Measurements from ENCODE around the gene BAD. TPM values are rescaled to one million over a fixed set of nuclear protein-coding genes. Genes with fewer than 3 reads are reported as not detected.

BAD gene
- total and polyA plus RNA-seq, 2 of the 13 experiments (the other 11 are each of a cell fraction or from before 2014, with no cell fraction given), result 17.9 to 28.5 TPM

GRCh38 chr11:64284048-64284961, at the start of gene BAD (continued):
- TF ChIP-seq ZNF709 (CRISPR knock-in tag; IDR thresholded peaks at IDR 0.05), result no peak
- peak; percentile 86; the same call in 1 of the 2 replicates for TF ChIP-seq ZNF839 (CRISPR knock-in tag; IDR thresholded peaks at IDR 0.05; ENCODE audit: borderline replicate concordance)
- TF ChIP-seq RERE (CRISPR knock-in tag; IDR thresholded peaks at IDR 0.05; ENCODE audit: low read depth), result no peak
- TF ChIP-seq SNAPC5 (CRISPR knock-in tag; IDR thresholded peaks at IDR 0.05; ENCODE audit: borderline replicate concordance), result no peak
- TF ChIP-seq KLF16 (CRISPR knock-in tag; IDR thresholded peaks at IDR 0.05), result 0 out of 4 replicates have a peak, but pooled peaks of 1 of the 2 experiments have one; percentile 36
- peak; percentile 84 for TF ChIP-seq ATF1 (CRISPR knock-in tag; IDR thresholded peaks at IDR 0.05)
- 0 out of 2 replicates have a peak, but pooled peaks have one; percentile 24 for TF ChIP-seq GATA4 (IDR thresholded peaks at IDR 0.05; ENCODE audit: borderline replicate concordance, low read depth)
- TF ChIP-seq NRL (CRISPR knock-in tag; IDR thresholded peaks at IDR 0.05; ENCODE audit: borderline replicate concordance), result 0 out of 2 replicates have a peak, but pooled peaks have one; percentile 10
- no peak for TF ChIP-seq PAX8 (CRISPR knock-in tag; IDR thresholded peaks at IDR 0.05; ENCODE audit: borderline replicate concordance)
- no peak for TF ChIP-seq DNMT3B (CRISPR knock-in tag; conservative IDR thresholded peaks at IDR 0.05)
- TF ChIP-seq TFDP2 (CRISPR knock-in tag; IDR thresholded peaks at IDR 0.05), result no peak
- TF ChIP-seq POLR2A (IDR thresholded peaks at IDR 0.05; ENCODE audit: insufficient read depth in 1 of 2, low read depth in 2 of 2, low read length in 2 of 2), result peak in 1 of 2 experiments; percentile 10; a peak in 2 of 4 replicates
- TF ChIP-seq ZNF652 (CRISPR knock-in tag; IDR thresholded peaks at IDR 0.05; ENCODE audit: borderline replicate concordance, low read depth), result no peak
- TF ChIP-seq ZNF775 (CRISPR knock-in tag; IDR thresholded peaks at IDR 0.05; ENCODE audit: borderline replicate concordance), result no peak
- TF ChIP-seq ZNF552 (CRISPR knock-in tag; IDR thresholded peaks at IDR 0.05; ENCODE audit: borderline replicate concordance), result no peak
- TF ChIP-seq LCORL (IDR thresholded peaks at IDR 0.05), result 0 out of 2 replicates have a peak, but pooled peaks have one; percentile 11
- peak; percentile 48; the same call in 1 of the 2 replicates for TF ChIP-seq LCORL (CRISPR knock-in tag; IDR thresholded peaks at IDR 0.05)
- no peak for TF ChIP-seq ARNT (IDR thresholded peaks at IDR 0.05)
- TF ChIP-seq ETV5 (CRISPR knock-in tag; IDR thresholded peaks at IDR 0.05; ENCODE audit: borderline replicate concordance), result peak; percentile 31; the same call in 1 of the 2 replicates
- TF ChIP-seq FOSL1 (CRISPR knock-in tag; IDR thresholded peaks at IDR 0.05; ENCODE audit: borderline replicate concordance), result no peak
- 0 out of 2 replicates have a peak, but pooled peaks have one; percentile 10 for TF ChIP-seq PAWR (CRISPR knock-in tag; IDR thresholded peaks at IDR 0.05; ENCODE audit: borderline replicate concordance)
- TF ChIP-seq ZNF576 (CRISPR knock-in tag; IDR thresholded peaks at IDR 0.05), result no peak
- TF ChIP-seq POLR2AphosphoS2 (IDR thresholded peaks at IDR 0.05; ENCODE audit: low read depth, low read length), result no peak
